Neural progenitor cell (in vitro differentiated cells): Measurements from ENCODE around the gene CAPG.

ENCODE experiments used
- CTCF ChIP-seq: fragments of 200-600 bp; sonication (generic); IDR thresholded peaks from 2 replicates; pipeline ENCODE4 v1.5.1; 2017; ENCODE audit warnings: antibody characterized with exemption, mild to moderate bottlenecking
- EZH2phosphoT487 ChIP-seq: fragments of 200-600 bp; sonication (generic); IDR thresholded peaks from 2 replicates; pipeline ENCODE4 v1.6.1; 2017; ENCODE audit warnings: antibody characterized with exemption

GRCh38 chr2:85356186-85356585, 54.0 kb downstream of the CAPG start:
- TF ChIP-seq CTCF (no peak), EZH2phosphoT487 (no peak)
